G401.6 (cell line): ENCODE data around the gene DNAJC8.

Experiments
- FAIRE-seq: peaks from 2 replicates; lab custom pipeline; 2012; peaks lifted over from hg19 to GRCh38; lab: Jason Lieb, UNC

Gene DNAJC8

GRCh38 chr1:28232558-28233263, at the start of gene DNAJC8:
TSS of gene DNAJC8 (minus strand) at chr1:28233029. CDS start at chr1:28232998, 31 bp downstream.
- peak; percentile 93 for FAIRE-seq

- FAIRE-seq = no peak
Measured at GRCh38 chr1:28281608-28282425, 49.0 kb upstream of the DNAJC8 start.

GRCh38 chr1:28280977-28281381, 48.1 kb upstream of the DNAJC8 start:
- no peak for FAIRE-seq

- no peak for FAIRE-seq
Measured at GRCh38 chr1:28280501-28280900, 47.7 kb upstream of the DNAJC8 start.

GRCh38 chr1:28279721-28280120, 46.9 kb upstream of the DNAJC8 start:
- FAIRE-seq = no peak

- FAIRE-seq = no peak
Measured at GRCh38 chr1:28278763-28279162, 45.9 kb upstream of the DNAJC8 start.

- no peak for FAIRE-seq
Measured at GRCh38 chr1:28273216-28273860, 40.5 kb upstream of the DNAJC8 start.

- no peak for FAIRE-seq
Measured at GRCh38 chr1:28272215-28272852, 39.5 kb upstream of the DNAJC8 start.

- peak; percentile 21 for FAIRE-seq
Measured at GRCh38 chr1:28269529-28269928, 36.7 kb upstream of the DNAJC8 start.

- no peak for FAIRE-seq
Measured at GRCh38 chr1:28267633-28268032, 34.8 kb upstream of the DNAJC8 start.

GRCh38 chr1:28266920-28267322, 34.1 kb upstream of the DNAJC8 start:
- FAIRE-seq = no peak

GRCh38 chr1:28265577-28265976, 32.7 kb upstream of the DNAJC8 start:
- FAIRE-seq = no peak

GRCh38 chr1:28264897-28265296, 32.1 kb upstream of the DNAJC8 start:
- FAIRE-seq = no peak

GRCh38 chr1:28260803-28261174, 28.0 kb upstream of the DNAJC8 start:
- FAIRE-seq = no peak

GRCh38 chr1:28259934-28260802, 27.3 kb upstream of the DNAJC8 start:
- no peak for FAIRE-seq

- peak; percentile 98 for FAIRE-seq
Measured at GRCh38 chr1:28259252-28259933, 26.6 kb upstream of the DNAJC8 start, which contains the start of gene SESN2. TSS of gene SESN2 (plus strand) at chr1:28259518. CDS start at chr1:28259848, 330 bp downstream.

- no peak for FAIRE-seq
Measured at GRCh38 chr1:28258628-28259251, 25.9 kb upstream of the DNAJC8 start.

GRCh38 chr1:28257736-28258135, 24.9 kb upstream of the DNAJC8 start:
- no peak for FAIRE-seq

GRCh38 chr1:28256197-28256827, 23.5 kb upstream of the DNAJC8 start:
- FAIRE-seq = no peak

- no peak for FAIRE-seq
Measured at GRCh38 chr1:28249866-28250295, 17.1 kb upstream of the DNAJC8 start.
